IMR-90 (cell line): ENCODE measurements around the gene SLAMF6. TPM values are rescaled to one million over a fixed set of nuclear protein-coding genes. Genes with fewer than 3 reads are reported as not detected.
"Not testable (repeated sequence)": the region's sequence is repeated elsewhere in the genome, so short reads cannot be mapped to it uniquely, and the experiment has no call there.

Source experiments
- ATAC-seq: fragments of 200-7000 bp; cut with Tn5 transposase; 2 replicates; pipeline ENCODE4 v1.9.1; 2020; ENCODE audit warnings: low read depth, mild to moderate bottlenecking, moderate library complexity
- BruUV-seq: library from RNA; stranded (reverse); fragments of 400-500 nt; replicated peaks from 2 replicates; lab custom pipeline; 2021; lab: Mats Ljungman, UMichigan
- CTCF ChIA-PET: fragments of 300-600 bp; formaldehyde crosslinking; extraction: SDS; loops from one replicate; lab custom pipeline; 2021; ENCODE audit warnings: antibody characterized with exemption; lab: Yijun Ruan, JAX
- POLR2A ChIA-PET: fragments of 300-600 bp; sonication (Branson Sonifier 250); formaldehyde crosslinking; loops from one replicate; lab custom pipeline; 2022; ENCODE audit warnings: antibody characterized with exemption; ENCODE audit not compliant: unreplicated experiment; lab: Charles Lee
- DNase-seq: peaks from one replicate; pipeline ENCODE4 v3.0.0; 2013
- H2AFZ ChIP-seq: replicated peaks from 2 replicates; pipeline ENCODE3; 2013; ENCODE audit warnings: low read length, mild to moderate bottlenecking; ENCODE audit not compliant: poor library complexity
- H2AK5ac ChIP-seq: 2 replicates; pipeline ENCODE4 v1.6.1; 2013; ENCODE audit warnings: low read depth, low read length, inconsistent platforms
- H2AK9ac ChIP-seq: replicated peaks from 2 replicates; pipeline ENCODE3; 2013; ENCODE audit warnings: mild to moderate bottlenecking, low read depth, low read length, moderate library complexity; ENCODE audit not compliant: poor library complexity
- H2BK120ac ChIP-seq: 2 replicates; pipeline ENCODE4 v1.6.1; 2013; ENCODE audit warnings: low read depth, low read length, inconsistent platforms
- H2BK15ac ChIP-seq: 3 replicates; pipeline ENCODE4 v1.6.1; 2013; ENCODE audit warnings: low read depth, low read length, inconsistent platforms
- H2BK20ac ChIP-seq: 2 replicates; pipeline ENCODE4 v1.6.1; 2013; ENCODE audit warnings: low read depth, mild to moderate bottlenecking, inconsistent platforms, low read length, moderate library complexity
- H2BK5ac ChIP-seq: 2 replicates; pipeline ENCODE4 v1.6.1; 2013; ENCODE audit warnings: mild to moderate bottlenecking, low read depth, low read length, inconsistent platforms; ENCODE audit not compliant: poor library complexity, severe bottlenecking
- H3K14ac ChIP-seq: replicated peaks from 2 replicates; pipeline ENCODE4 v1.6.1; 2013; ENCODE audit warnings: low read depth, low read length, inconsistent platforms
- H3K18ac ChIP-seq: 2 replicates; pipeline ENCODE4 v1.6.1; 2013; ENCODE audit warnings: low read depth, low read length, control low read depth
- H3K23ac ChIP-seq: 2 replicates; pipeline ENCODE4 v1.6.1; 2013; ENCODE audit warnings: low read depth, low read length, inconsistent platforms
- H3K27ac ChIP-seq: 2 replicates; pipeline ENCODE4 v1.5.1; 2013; ENCODE audit warnings: mild to moderate bottlenecking, control low read depth, low read length; ENCODE audit not compliant: insufficient read depth
- H3K27me3 ChIP-seq: 2 replicates; pipeline ENCODE4 v1.6.1; 2013; ENCODE audit warnings: low read length; ENCODE audit not compliant: control insufficient read depth, insufficient read depth
- H3K36me3 ChIP-seq: 2 replicates; pipeline ENCODE4 v1.6.1; 2013; ENCODE audit warnings: low read length, mixed read lengths; ENCODE audit not compliant: control insufficient read depth, insufficient read depth
- H3K4ac ChIP-seq: 2 replicates; pipeline ENCODE4 v1.6.1; 2013; ENCODE audit warnings: low read depth, low read length, inconsistent platforms
- H3K4me1 ChIP-seq: 2 replicates; pipeline ENCODE4 v1.6.1; 2013; ENCODE audit warnings: low read length, mixed read lengths; ENCODE audit not compliant: control insufficient read depth, insufficient read depth
- H3K4me2 ChIP-seq: 2 replicates; pipeline ENCODE4 v1.6.1; 2013; ENCODE audit warnings: low read depth, mild to moderate bottlenecking, control low read depth, low read length, moderate library complexity
- H3K4me3 ChIP-seq: 2 replicates; pipeline ENCODE4 v1.5.1; 2013; ENCODE audit warnings: low read depth, mild to moderate bottlenecking, control low read depth, low read length, moderate library complexity; ENCODE audit not compliant: insufficient read depth
- H3K56ac ChIP-seq: 2 replicates; pipeline ENCODE4 v1.6.1; 2013; ENCODE audit warnings: low read length, inconsistent platforms; ENCODE audit not compliant: insufficient read depth; ENCODE audit errors: extremely low read depth
- H3K79me1 ChIP-seq, 2 experiments: 2 replicates each; pipeline ENCODE4 v1.6.1; 2013; ENCODE audit warnings: low read length in 2 of 2, inconsistent platforms in 1 of 2, low read depth in 1 of 2
- H3K9ac ChIP-seq: 2 replicates; pipeline ENCODE4 v1.6.1; 2013; ENCODE audit warnings: low read depth, low read length, control low read depth
- H3K9me1 ChIP-seq: 2 replicates; pipeline ENCODE4 v1.6.1; 2013; ENCODE audit warnings: low read length, inconsistent platforms; ENCODE audit not compliant: insufficient read depth
- H3K9me3 ChIP-seq: 2 replicates; pipeline ENCODE4 v1.6.1; 2013; ENCODE audit warnings: low read length; ENCODE audit not compliant: control insufficient read depth, insufficient read depth
- H4K20me1 ChIP-seq: 2 replicates; pipeline ENCODE4 v1.6.1; 2013; ENCODE audit warnings: low read length, inconsistent platforms; ENCODE audit not compliant: insufficient read depth
- H4K5ac ChIP-seq: 2 replicates; pipeline ENCODE4 v1.6.1; 2013; ENCODE audit warnings: mild to moderate bottlenecking, low read depth, low read length, control low read depth
- H4K8ac ChIP-seq, 2 experiments: 2 replicates each; pipeline ENCODE4 v1.6.1; 2013; ENCODE audit warnings: low read depth in 2 of 2, low read length in 2 of 2, control low read depth in 1 of 2, inconsistent platforms in 1 of 2
- H4K91ac ChIP-seq: 2 replicates; pipeline ENCODE4 v1.6.1; 2013; ENCODE audit warnings: low read depth, low read length, inconsistent platforms; ENCODE audit not compliant: insufficient read depth
- FOS ChIP-seq: fragments of 150-350 bp; IDR thresholded peaks from 2 replicates; pipeline ENCODE4 v1.6.1; 2016; ENCODE audit warnings: low read depth, low read length
- RFX5 ChIP-seq: IDR thresholded peaks from 2 replicates; pipeline ENCODE4 v1.8.0; 2012; ENCODE audit warnings: low read depth, mild to moderate bottlenecking, low read length, moderate library complexity
- WGBS, 2 experiments: methylation state at CpG; one replicate each; pipeline versions ENCODE4 v1.1.5 to v1.1.7; 2013; ENCODE audit warnings: missing lambda C conversion rate in 2 of 2; ENCODE audit not compliant: insufficient read length in 1 of 2; ENCODE audit errors: extremely low coverage in 2 of 2; 5-methylcytosine and 5-hydroxymethylcytosine counted together
- dilution Hi-C: fragments of 300-500 bp; cut with HindIII; formaldehyde crosslinking; loops from one replicate; pipeline ENCODE4 v1.14.3; 2018; ENCODE audit warnings: low sequenced_read_pairs; ENCODE audit not compliant: unreplicated experiment
- in situ Hi-C: fragments of 300-500 bp; cut with MboI; formaldehyde crosslinking; loops from 3 replicates; pipeline ENCODE4 v1.14.3; 2019; ENCODE audit warnings: low sequenced_read_pairs, inconsistent platforms, mixed read lengths
- intact Hi-C: fragments of 100-400 bp; cut with micrococcal nuclease; formaldehyde crosslinking; loops from 2 replicates; pipeline ENCODE4 v1.10.0; 2022
- polyA plus RNA-seq, 3 experiments: library from polyadenylated mRNA; depleted of rRNA; stranded (reverse); fragments of >200 nt; gene quantifications; 2 replicates each; pipeline ENCODE4 v1.2.3, GENCODE V29; 2012; ENCODE audit warnings: low replicate concordance in 1 of 3
- total RNA-seq: library from RNA; depleted of rRNA; stranded (reverse); fragments of >200 nt; gene quantifications from 2 replicates; pipeline ENCODE4 v1.2.3, GENCODE V29; 2012

The SLAMF6 gene
- total and polyA plus RNA-seq, 2 of the 4 experiments (the other 2 are of a cell fraction) = not detected

DNA sequence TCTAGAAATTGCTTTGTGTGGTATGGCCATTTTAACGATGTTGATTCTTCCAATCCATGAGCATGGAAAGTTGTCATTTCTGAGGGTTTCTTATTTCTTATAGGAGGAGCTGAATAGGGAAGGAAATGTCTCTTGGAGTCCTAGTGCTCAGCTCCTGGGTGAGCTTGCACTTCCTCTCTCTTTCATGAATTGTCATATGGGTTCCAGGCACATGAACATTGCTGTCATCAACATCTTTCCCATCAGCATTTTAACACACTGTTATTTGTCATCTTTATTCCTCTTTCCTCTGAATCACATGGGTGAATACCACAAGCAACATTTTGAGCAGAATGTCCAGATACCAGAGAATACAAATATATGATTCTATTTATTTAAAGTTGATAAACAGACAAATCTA lies 23.4 kb downstream of the SLAMF6 start:
- H2BK120ac ChIP-seq = no peak overlapping the region
- H3K4me2 ChIP-seq = no peak overlapping the region
- no peak overlapping the region for H2BK5ac ChIP-seq
- ChIA-PET CTCF (no interaction called here), POLR2A (no interaction called here)
- H3K9ac ChIP-seq = no peak overlapping the region
- H3K4ac ChIP-seq = no peak overlapping the region
- no peaks in the 10 kb centered on the region for H4K20me1 ChIP-seq
- no peak overlapping the region for H2BK15ac ChIP-seq
- H3K27me3 ChIP-seq = no peaks in the 10 kb centered on the region
- H2AK5ac ChIP-seq = no peak overlapping the region
- dilution Hi-C loops (no loop called here), in situ Hi-C loops (no loop called here), intact Hi-C loops (no loop called here)
- no peak overlapping the region for H2BK20ac ChIP-seq
- H3K18ac ChIP-seq = no peak overlapping the region
- no peak overlapping the region for H3K14ac ChIP-seq
- H3K79me1 ChIP-seq = no peaks in the 10 kb centered on the region
- no peak overlapping the region for H4K8ac ChIP-seq
- no peaks in the 10 kb centered on the region for H3K36me3 ChIP-seq
- no TSS peak for BruUV-seq
- no peak overlapping the region for H3K23ac ChIP-seq
- no peak overlapping the region for H2AFZ ChIP-seq
- no peak overlapping the region for H3K56ac ChIP-seq
- no peak overlapping the region for H3K4me3 ChIP-seq
- no peaks in the 10 kb centered on the region for H3K4me1 ChIP-seq
- H4K5ac ChIP-seq = no peak overlapping the region
- H3K9me3 ChIP-seq = no peaks in the 10 kb centered on the region
- TF ChIP-seq RFX5 = no peak
- no peak for TF ChIP-seq FOS
- H3K27ac ChIP-seq = no peak overlapping the region
- DNase-seq = no peak
- no peaks in the 10 kb centered on the region for H3K9me1 ChIP-seq
- no peak overlapping the region for H2AK9ac ChIP-seq
- no peak overlapping the region for H4K91ac ChIP-seq
- no CpG with 5 or more reads among the region's 1 CpG for WGBS, 2 experiments
- no peak for ATAC-seq

DNA sequence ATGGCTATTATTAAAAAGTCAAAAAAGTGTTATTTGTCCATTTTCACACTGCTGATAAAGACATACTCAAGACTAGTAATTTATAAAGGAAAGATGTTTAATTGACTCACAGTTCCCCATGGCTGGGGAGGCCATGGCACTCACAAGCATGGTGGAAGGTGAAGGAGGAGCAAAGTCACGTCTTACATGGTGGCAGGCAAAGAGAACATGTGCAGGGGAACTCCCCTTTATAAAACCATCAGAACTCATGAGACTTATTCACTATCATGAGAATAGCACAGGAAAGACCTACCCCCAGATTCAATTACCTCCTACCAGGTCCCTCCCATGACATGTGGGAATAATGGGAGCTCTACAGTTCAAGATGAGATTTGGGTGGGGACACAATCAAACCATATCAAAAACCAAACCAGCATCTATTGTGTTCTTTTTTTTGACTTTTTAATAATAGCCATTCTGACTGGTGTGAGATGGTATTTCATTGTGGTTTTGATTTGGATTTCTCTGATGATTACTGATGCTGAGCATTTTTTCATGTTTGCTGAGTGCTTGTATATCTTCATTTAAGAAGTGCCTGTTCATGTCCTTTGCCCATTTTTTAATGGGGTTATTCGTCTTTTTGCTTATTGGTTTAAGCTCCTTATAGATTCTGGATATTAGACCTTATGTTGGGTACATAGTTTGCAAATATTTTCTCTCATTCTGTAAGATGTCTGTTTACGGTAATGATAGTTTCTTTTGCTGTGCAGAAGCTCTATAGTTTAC lies 24.6 kb downstream of the SLAMF6 start:
- H4K91ac ChIP-seq, H3K9me1 ChIP-seq, H3K56ac ChIP-seq, H3K36me3 ChIP-seq, POLR2A ChIA-PET, H3K9me3 ChIP-seq, H3K4me2 ChIP-seq, H2AFZ ChIP-seq, H3K18ac ChIP-seq, H2AK9ac ChIP-seq, H4K20me1 ChIP-seq, H2AK5ac ChIP-seq, intact Hi-C loops, H4K8ac ChIP-seq, H2BK5ac ChIP-seq, H3K4ac ChIP-seq, H2BK20ac ChIP-seq, dilution Hi-C loops, H3K23ac ChIP-seq, H3K4me1 ChIP-seq, H3K14ac ChIP-seq, H3K4me3 ChIP-seq, ATAC-seq, in situ Hi-C loops, H2BK120ac ChIP-seq, DNase-seq, H3K9ac ChIP-seq, BruUV-seq, H4K5ac ChIP-seq, H2BK15ac ChIP-seq, H3K79me1 ChIP-seq, H3K27me3 ChIP-seq, H3K27ac ChIP-seq: not testable (repeated sequence)
- CTCF ChIA-PET = interaction anchor here (0.6 kb wide), 1 partner anchor 177 kb away, joined by 3 read pairs; no protein-coding TSS in a partner anchor
- no CpG with 5 or more reads among the region's 3 CpGs for WGBS, 2 experiments
